ENCODE data around the gene CELF5.

The CELF5 gene

DNA sequence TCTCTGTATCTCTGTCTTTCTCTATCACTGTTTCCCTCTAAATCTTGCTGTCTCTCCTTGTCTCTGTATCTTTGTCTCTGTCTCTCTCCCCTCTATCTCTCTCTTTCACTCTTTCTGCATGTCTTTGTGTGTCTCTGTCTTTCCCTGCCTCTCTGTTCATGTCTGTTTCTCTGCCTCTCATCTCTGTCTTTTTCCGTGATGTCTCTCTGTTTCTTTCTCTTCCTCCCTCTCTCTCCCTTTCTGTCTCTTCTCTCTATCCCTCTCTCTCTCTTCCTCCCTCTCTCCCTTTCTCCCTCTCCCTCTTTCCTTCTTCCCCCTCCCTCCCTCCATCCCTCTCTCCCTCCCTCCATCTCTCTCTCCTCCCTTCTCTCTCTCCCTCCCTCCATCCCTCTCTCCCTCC lies 85.3 kb downstream of the CELF5 start:
- H3K4me3 ChIP-seq (ENCODE audit: low read length) = no peak overlapping the region
- TF ChIP-seq, protein P1, sequence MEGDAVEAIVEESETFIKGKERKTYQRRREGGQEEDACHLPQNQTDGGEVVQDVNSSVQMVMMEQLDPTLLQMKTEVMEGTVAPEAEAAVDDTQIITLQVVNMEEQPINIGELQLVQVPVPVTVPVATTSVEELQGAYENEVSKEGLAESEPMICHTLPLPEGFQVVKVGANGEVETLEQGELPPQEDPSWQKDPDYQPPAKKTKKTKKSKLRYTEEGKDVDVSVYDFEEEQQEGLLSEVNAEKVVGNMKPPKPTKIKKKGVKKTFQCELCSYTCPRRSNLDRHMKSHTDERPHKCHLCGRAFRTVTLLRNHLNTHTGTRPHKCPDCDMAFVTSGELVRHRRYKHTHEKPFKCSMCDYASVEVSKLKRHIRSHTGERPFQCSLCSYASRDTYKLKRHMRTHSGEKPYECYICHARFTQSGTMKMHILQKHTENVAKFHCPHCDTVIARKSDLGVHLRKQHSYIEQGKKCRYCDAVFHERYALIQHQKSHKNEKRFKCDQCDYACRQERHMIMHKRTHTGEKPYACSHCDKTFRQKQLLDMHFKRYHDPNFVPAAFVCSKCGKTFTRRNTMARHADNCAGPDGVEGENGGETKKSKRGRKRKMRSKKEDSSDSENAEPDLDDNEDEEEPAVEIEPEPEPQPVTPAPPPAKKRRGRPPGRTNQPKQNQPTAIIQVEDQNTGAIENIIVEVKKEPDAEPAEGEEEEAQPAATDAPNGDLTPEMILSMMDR (IDR thresholded peaks at IDR 0.05; ENCODE audit: insufficient read depth, low read depth, low read length, missing control alignments) = no peak
- DNase-seq (ENCODE audit: low read depth) = no peak

DNA sequence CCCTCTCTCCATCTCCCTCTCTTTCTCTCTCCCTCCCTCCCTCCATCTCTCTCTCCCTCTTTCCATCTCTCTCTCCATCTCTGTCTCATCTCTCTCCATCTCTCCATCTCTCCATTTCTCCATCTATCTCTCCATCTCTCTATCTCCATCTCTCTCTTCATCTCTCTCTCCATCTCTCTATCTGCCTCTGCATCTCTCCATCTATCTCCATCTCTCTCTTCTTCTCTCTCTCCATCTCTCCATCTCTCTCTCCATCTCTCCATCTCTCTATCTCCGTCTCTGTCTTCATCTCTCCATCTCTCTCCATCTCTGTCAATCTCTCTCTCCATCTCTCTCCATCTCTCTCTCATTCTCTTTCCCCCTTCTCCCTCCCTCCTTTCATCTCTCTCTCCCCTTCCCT lies 85.8 kb downstream of the CELF5 start:
- no peak overlapping the region for H3K4me3 ChIP-seq (ENCODE audit: low read length)
- TF ChIP-seq, protein P1 (IDR thresholded peaks at IDR 0.05; ENCODE audit: insufficient read depth, low read depth, low read length, missing control alignments) = no peak
- DNase-seq (ENCODE audit: low read depth) = no peak

DNA sequence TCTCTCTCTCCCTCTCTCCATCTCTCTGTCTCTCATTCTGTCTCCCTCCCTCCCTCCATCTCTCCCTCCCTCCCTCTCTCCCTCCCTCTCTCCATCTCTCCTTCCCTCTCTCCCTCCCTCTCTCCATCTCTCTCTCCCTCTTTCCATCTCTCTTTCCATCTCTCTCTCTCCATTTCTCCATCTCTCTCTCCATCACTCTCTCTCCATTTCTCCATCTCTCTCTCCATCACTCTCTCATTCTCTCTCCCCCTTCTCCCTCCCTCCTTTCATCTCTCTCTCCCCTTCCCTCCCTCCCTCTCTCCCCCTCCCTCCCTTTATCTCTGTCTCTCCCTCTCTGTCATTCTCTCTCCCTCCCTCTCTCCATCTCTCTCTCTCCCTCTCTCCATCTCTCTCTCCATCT lies 86.2 kb downstream of the CELF5 start:
- DNase-seq (ENCODE audit: low read depth) = no peak
- TF ChIP-seq, protein P1 (IDR thresholded peaks at IDR 0.05; ENCODE audit: insufficient read depth, low read depth, low read length, missing control alignments) = no peak
- H3K4me3 ChIP-seq (ENCODE audit: low read length) = no peak overlapping the region

DNA sequence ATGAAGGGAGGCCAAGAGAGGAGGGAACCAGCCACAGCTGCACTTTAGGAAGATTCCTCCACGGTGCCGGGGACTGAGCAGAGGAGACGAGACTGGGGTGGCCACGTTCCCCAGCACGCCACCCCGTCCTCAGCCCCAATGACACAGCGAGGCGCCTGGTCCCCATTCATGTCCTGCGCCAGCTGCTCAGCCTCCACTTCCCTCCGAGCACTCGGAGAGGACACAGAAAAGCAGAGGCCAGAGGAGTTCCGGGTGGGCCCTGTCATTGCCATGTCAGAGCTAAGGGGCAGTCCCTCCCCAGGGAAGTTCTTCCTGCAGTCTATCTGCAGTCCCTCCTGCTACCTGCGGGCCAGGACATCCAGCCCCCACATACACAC lies 88.7 kb downstream of the CELF5 start:
- TF ChIP-seq, protein P1 (IDR thresholded peaks at IDR 0.05; ENCODE audit: insufficient read depth, low read depth, low read length, missing control alignments) = no peak
- DNase-seq (ENCODE audit: low read depth) = no peak
- no peak overlapping the region for H3K4me3 ChIP-seq (ENCODE audit: low read length)

DNA sequence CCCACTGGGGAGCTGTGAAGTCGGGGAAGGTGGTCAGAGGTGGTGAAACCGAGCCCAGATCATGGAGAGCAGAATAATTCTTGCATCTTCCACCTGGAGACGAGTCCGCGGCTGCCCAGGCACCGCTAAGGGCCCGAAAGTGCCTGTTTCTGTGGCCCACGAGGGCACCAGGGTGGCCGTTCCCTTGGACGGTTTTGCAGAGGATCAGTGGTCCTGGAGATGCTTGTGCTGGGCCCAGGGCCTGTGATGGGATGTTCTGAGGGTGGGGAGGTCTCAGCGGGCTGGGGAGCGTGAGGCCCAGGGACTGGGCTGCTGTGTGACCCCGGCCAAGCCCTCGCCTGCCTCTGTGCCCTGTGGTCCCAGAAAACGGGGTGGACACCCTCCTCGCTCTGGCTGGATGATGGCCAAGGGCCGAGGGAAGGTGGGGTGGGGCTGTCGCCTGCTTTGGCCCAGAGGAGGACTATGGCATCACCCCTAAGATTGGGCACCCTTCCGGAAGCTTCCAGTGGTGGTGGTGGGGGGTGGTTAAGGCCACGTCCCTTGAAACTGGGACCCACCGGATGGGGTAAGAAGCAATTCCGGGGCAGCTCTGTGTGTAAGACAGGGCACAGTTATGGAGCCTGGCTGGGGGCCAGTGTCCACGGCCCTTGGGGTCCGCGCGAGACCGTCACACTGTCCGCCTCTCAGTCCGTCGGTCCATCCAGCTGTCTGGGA lies 90.7 kb downstream of the CELF5 start:
- DNase-seq (ENCODE audit: low read depth) = no peak
- H3K4me3 ChIP-seq (ENCODE audit: low read length) = no peak overlapping the region
- TF ChIP-seq, protein P1 (IDR thresholded peaks at IDR 0.05; ENCODE audit: insufficient read depth, low read depth, low read length, missing control alignments) = no peak

DNA sequence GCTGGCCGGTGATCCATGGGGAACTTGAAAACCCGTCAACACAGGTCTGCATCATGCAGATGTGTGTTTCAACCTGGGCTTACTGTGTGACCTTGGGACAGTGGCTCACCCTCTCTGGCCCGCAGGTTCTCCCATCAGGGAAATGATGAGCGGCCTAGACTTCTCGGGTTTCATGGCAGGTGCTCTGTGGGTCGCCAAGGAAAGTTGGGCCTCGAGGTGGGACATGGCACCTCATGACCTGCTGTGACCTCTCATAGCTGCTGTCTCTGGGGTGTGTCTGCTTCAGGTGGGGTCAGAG lies 91.2 kb downstream of the CELF5 start:
- TF ChIP-seq, protein P1 (IDR thresholded peaks at IDR 0.05; ENCODE audit: insufficient read depth, low read depth, low read length, missing control alignments) = no peak
- no peak overlapping the region for H3K4me3 ChIP-seq (ENCODE audit: low read length)
- DNase-seq (ENCODE audit: low read depth) = no peak

DNA sequence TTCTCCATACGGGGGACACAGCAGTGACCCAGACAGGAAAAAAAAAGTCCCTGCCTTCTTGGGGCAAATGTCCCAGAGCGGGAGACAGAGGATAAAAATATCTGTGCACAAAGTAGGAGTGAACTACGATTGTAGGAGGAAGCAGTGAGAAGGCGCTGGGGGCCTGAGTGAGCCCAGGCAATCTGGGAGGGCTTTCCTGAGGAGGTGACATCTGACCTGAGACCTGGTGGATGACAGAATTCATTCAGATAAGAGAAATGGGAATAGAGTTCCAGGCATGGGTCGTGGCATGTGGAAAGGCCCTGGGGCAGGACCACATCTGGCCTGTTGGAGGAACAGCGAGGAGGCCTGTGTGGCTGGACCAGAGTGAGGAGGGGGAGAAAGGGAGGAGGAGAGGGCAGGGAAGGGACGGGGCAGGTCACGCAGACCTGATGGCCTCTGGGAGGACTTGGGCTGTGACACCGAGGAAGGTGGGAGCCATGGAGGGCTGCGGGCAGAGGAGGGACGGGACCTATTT lies 91.7 kb downstream of the CELF5 start:
- DNase-seq (ENCODE audit: low read depth) = no peak
- TF ChIP-seq, protein P1 (IDR thresholded peaks at IDR 0.05; ENCODE audit: insufficient read depth, low read depth, low read length, missing control alignments) = no peak
- no peak overlapping the region for H3K4me3 ChIP-seq (ENCODE audit: low read length)
